Tibial nerve (tissue), 3 donors: ENCODE results near the gene WDPCP.

Source experiments
- CTCF ChIP-seq, 5 experiments: fragments of 200-600 bp in 3 of 5; fragments of 450-650 bp in 2 of 5; sonication (generic) in 3 of 5; IDR thresholded peaks; one replicate each; pipeline ENCODE4 v1.5.1; 2016 to 2019; ENCODE audit warnings: antibody characterized with exemption in 5 of 5, mild to moderate bottlenecking in 3 of 5, moderate library complexity in 2 of 5
- POLR2A ChIP-seq, 2 donors: fragments of 450-650 bp; IDR thresholded peaks; one replicate each; pipeline ENCODE4 v1.6.1; 2017; ENCODE audit warnings: antibody characterized with exemption in 2 of 2, mild to moderate bottlenecking in 2 of 2, moderate library complexity in 2 of 2

- TF ChIP-seq POLR2A (IDR thresholded peaks at IDR 0.05) = no peak
- no peak for TF ChIP-seq CTCF (IDR thresholded peaks at IDR 0.05)
Observed at GRCh38 chr2:63594660-63595059, 6.4 kb upstream of the WDPCP start.
